ENCODE measurements around the gene HOXB8. TPM values are rescaled to one million over a fixed set of nuclear protein-coding genes. Genes with fewer than 3 reads are reported as not detected.

HOXB8 gene
- total RNA-seq, 1 donor from 2014 or later, result not detected

DNA sequence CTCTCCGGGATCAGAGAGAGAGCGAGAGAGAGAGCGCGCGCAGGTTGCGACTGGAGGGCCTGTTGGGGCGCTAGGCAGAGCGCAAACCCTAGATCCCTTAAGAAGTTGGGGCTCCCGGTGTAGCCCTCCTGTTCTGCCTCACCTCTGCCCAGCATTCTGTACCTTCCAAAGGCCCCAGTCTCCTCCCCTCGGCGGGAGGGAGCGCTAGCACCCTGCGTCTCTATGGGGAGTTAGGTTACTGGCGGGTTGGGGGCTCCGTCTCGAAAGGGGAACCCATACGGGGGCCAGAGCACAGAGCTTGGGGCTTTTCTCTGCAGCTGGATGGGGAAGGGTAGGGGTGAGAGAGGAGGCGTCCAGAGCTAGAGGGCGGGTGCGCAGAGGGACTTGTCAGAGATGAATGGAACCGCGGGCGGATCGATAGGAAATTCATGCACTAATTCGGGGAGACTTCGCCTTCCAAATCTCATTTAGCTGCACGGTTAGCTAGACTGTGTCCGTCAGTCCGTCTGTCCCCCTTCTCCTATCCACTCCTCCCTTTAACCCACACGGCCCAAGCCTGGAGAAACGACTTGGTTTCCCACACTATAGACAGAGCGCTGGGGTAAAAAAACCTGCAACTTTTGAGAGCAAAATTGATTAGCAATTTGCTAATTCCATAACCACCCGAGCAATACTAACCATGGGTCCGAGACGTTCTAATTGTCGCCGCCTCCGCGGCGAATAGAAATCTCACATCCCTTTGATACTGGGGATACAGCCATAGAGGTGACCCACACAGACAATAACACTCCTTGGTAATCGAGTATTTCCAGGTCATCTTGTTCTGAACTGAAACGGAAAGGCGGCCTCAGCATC lies 36.2 kb downstream of the HOXB8 start:
- TF ChIP-seq, protein P1, sequence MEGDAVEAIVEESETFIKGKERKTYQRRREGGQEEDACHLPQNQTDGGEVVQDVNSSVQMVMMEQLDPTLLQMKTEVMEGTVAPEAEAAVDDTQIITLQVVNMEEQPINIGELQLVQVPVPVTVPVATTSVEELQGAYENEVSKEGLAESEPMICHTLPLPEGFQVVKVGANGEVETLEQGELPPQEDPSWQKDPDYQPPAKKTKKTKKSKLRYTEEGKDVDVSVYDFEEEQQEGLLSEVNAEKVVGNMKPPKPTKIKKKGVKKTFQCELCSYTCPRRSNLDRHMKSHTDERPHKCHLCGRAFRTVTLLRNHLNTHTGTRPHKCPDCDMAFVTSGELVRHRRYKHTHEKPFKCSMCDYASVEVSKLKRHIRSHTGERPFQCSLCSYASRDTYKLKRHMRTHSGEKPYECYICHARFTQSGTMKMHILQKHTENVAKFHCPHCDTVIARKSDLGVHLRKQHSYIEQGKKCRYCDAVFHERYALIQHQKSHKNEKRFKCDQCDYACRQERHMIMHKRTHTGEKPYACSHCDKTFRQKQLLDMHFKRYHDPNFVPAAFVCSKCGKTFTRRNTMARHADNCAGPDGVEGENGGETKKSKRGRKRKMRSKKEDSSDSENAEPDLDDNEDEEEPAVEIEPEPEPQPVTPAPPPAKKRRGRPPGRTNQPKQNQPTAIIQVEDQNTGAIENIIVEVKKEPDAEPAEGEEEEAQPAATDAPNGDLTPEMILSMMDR (IDR thresholded peaks at IDR 0.05), result no peak
- H3K9me3 Mint-ChIP-seq (ENCODE audit: low read depth), result no peaks in the 10 kb centered on the region
- no peak overlapping the region for H3K27ac Mint-ChIP-seq (ENCODE audit: unreplicated experiment)
- H3K27me3 Mint-ChIP-seq (ENCODE audit: low read depth), result peaks cover 83% of the 10 kb centered on the region
- peaks cover 4% of the 10 kb centered on the region for H3K36me3 Mint-ChIP-seq (ENCODE audit: low read depth)
- peaks cover 5% of the 10 kb centered on the region for H3K4me1 Mint-ChIP-seq (ENCODE audit: low read depth)
- no peak overlapping the region for H3K4me3 Mint-ChIP-seq (ENCODE audit: unreplicated experiment)
- DNase-seq (ENCODE audit: low spot score), result no peak

DNA sequence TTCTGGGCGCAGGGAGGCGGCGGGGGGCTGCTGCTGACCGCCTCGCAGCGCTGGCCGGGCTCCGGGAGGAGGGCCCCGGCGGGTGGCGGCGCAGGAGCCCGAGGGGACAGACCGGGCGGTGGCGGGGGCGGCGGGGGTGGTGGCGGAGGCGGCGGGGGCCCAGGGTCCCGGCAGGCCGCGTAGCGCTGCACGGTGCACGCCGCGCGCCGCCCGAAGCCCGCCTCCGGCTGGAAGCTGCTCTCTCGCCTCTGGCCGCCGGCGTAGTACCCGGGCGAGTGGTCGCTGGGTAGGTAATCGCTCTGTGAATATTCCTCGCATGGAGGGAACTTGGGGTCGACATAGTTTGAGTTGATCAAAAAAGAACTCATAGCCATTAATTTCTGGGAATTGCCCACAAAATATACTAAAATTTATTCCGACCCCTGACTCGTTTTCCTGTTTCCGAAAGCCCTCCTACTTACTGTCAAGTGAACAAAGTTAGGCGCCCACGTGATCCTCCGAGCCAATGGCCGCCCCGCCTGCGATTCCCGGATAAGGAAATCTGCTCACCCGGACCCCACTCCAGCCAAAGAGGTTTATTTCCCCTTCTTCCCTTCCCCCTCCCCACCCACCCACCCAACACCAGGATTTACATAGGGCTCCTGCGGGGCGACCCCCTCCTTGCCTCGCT lies 37.0 kb downstream of the HOXB8 start, which contains the start of gene HOXB4:
Gene HOXB4, minus strand, starts transcription at position 405 of the 670 bp plus-strand sequence. Its CDS starts 31 bp downstream, at position 374.
- Mint-ChIP-seq H3K27ac (ENCODE audit: unreplicated experiment) (no peak within 1 kb of the TSS), H3K36me3 (ENCODE audit: low read depth) (peaks cover 4% of the 10 kb centered on the region), H3K27me3 (ENCODE audit: low read depth) (peaks cover 84% of the 10 kb centered on the region), H3K4me1 (ENCODE audit: low read depth) (peaks cover 5% of the 10 kb centered on the region), H3K9me3 (ENCODE audit: low read depth) (no peaks in the 10 kb centered on the region), H3K4me3 (ENCODE audit: unreplicated experiment) (no peak within 1 kb of the TSS)
- DNase-seq (ENCODE audit: low spot score), result no peak
- TF ChIP-seq, protein P1 (IDR thresholded peaks at IDR 0.05), result no peak

DNA sequence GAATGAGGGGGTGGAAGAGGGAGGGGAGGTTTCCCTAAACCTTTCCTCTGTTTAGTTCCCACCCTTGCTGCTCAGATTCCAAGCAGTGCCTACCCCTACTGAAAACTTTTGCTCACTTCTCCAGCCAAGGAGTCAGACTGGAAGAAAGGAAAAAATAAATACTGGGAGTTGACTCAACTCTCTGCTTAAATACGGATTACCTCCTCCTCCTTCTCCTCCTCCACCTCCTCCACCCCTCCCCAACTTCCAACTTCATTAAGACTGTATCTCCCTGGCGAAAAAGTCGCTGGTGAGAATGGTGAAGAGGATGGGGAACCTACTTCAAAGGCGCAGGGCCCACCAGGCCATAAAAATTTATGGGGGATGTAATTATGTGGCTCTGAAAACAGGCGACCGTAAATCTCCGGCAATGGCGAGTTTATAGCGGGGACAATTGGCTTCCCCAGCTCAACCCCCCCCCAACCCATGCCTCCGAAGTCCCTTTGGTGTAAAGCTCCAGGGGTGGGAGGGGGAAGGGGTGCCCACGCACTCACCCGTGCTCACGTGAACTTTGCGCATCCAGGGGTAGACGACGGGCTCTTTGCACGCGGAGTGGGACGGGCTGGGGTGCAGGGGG lies 37.7 kb downstream of the HOXB8 start:
- H3K36me3 Mint-ChIP-seq (ENCODE audit: low read depth), result peaks cover 4% of the 10 kb centered on the region
- TF ChIP-seq, protein P1 (IDR thresholded peaks at IDR 0.05), result no peak
- H3K4me1 Mint-ChIP-seq (ENCODE audit: low read depth), result peaks cover 3% of the 10 kb centered on the region
- H3K4me3 Mint-ChIP-seq (ENCODE audit: unreplicated experiment), result no peak overlapping the region
- no peak for DNase-seq (ENCODE audit: low spot score)
- no peak overlapping the region for H3K27ac Mint-ChIP-seq (ENCODE audit: unreplicated experiment)
- peaks cover 84% of the 10 kb centered on the region for H3K27me3 Mint-ChIP-seq (ENCODE audit: low read depth)
- no peaks in the 10 kb centered on the region for H3K9me3 Mint-ChIP-seq (ENCODE audit: low read depth)

DNA sequence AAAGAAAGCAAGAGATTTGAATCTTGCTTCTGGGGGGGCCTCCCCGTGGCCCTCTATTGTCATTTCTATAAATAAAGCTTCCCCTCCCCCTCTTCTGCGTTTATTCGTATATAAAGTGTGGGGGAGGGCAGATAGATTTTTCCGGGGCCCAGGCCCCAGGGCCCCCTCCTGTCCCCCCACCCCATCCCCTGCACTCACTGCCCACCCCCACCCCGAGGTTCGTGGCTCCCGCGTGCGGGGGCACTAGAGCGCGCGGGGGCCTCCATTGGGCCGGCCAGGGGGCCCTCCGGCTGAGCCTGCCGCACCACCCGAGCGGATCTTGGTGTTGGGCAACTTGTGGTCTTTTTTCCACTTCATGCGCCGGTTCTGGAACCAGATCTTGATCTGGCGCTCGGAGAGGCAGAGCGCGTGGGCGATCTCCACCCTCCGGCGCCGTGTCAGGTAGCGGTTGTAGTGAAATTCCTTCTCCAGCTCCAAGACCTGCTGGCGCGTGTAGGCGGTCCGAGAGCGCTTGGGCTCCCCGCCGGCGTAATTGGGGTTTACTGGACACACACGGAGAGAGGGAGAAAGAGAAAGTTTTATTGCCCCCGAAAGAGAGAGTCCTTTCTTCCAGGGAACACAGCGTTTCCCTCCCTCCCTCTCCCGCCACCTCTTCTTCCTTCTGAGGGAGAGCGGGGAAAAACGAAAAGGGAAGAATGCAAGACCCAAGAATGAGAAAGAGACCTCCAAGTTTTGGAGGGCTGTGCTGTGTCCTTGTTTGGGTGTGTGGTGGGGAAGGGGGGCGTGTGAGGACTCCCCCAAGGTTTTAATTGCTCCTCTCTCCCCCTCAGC lies 38.4 kb downstream of the HOXB8 start:
- no peak for DNase-seq (ENCODE audit: low spot score)
- Mint-ChIP-seq H3K4me3 (ENCODE audit: unreplicated experiment) (no peak overlapping the region), H3K36me3 (ENCODE audit: low read depth) (peaks cover 4% of the 10 kb centered on the region), H3K9me3 (ENCODE audit: low read depth) (no peaks in the 10 kb centered on the region), H3K4me1 (ENCODE audit: low read depth) (no peaks in the 10 kb centered on the region), H3K27ac (ENCODE audit: unreplicated experiment) (no peak overlapping the region), H3K27me3 (ENCODE audit: low read depth) (peaks cover 86% of the 10 kb centered on the region)
- TF ChIP-seq, protein P1 (IDR thresholded peaks at IDR 0.05), result no peak

Measured in chondrocyte (in vitro differentiated cells).